Rectal smooth muscle tissue (tissue), 1 donor: ENCODE measurements around the gene PRKCE.
A peak's percentile ranks its signal among the peaks of the same experiment; 100 is the strongest.

Source experiments
- H3K27ac ChIP-seq: one replicate; pipeline ENCODE4 v1.7.0; 2013; ENCODE audit warnings: low read depth, low read length, inconsistent platforms
- H3K27me3 ChIP-seq: one replicate; pipeline ENCODE4 v1.7.0; 2013; ENCODE audit warnings: low read length; ENCODE audit not compliant: control insufficient read depth, insufficient read depth
- H3K36me3 ChIP-seq: one replicate; pipeline ENCODE4 v1.7.0; 2013; ENCODE audit warnings: low read length; ENCODE audit not compliant: control insufficient read depth, insufficient read depth
- H3K4me1 ChIP-seq: one replicate; pipeline ENCODE4 v1.7.0; 2013; ENCODE audit warnings: low read length; ENCODE audit not compliant: control insufficient read depth, insufficient read depth
- H3K4me3 ChIP-seq: one replicate; pipeline ENCODE4 v1.7.0; 2013; ENCODE audit warnings: low read length
- H3K9ac ChIP-seq: one replicate; pipeline ENCODE4 v1.7.0; 2013; ENCODE audit warnings: low read length

The PRKCE gene

GRCh38 chr2:46177461-46178089 is 526.1 kb downstream of the PRKCE start:
- no peaks in the 10 kb centered on the region for H3K27me3 ChIP-seq
- no peak overlapping the region for H3K27ac ChIP-seq
- H3K4me1 ChIP-seq = peaks cover 10% of the 10 kb centered on the region
- H3K9ac ChIP-seq = no peak overlapping the region
- no peak overlapping the region for H3K4me3 ChIP-seq
- no peaks in the 10 kb centered on the region for H3K36me3 ChIP-seq

- Histone ChIP-seq H3K4me1 (peaks cover 10% of the 10 kb centered on the region), H3K4me3 (no peak overlapping the region), H3K27me3 (no peaks in the 10 kb centered on the region), H3K27ac (peak overlapping the region; percentile 47), H3K36me3 (no peaks in the 10 kb centered on the region), H3K9ac (no peak overlapping the region)
Observed at GRCh38 chr2:46179037-46179621, 527.7 kb downstream of the PRKCE start.

- Histone ChIP-seq H3K36me3 (peaks cover 3% of the 10 kb centered on the region), H3K4me1 (peaks cover 10% of the 10 kb centered on the region), H3K27ac (no peak overlapping the region), H3K27me3 (no peaks in the 10 kb centered on the region), H3K4me3 (no peak overlapping the region), H3K9ac (no peak overlapping the region)
Observed at GRCh38 chr2:46180189-46180588, 528.7 kb downstream of the PRKCE start.

GRCh38 chr2:46181306-46181705 is 529.8 kb downstream of the PRKCE start:
- Histone ChIP-seq H3K27me3 (no peaks in the 10 kb centered on the region), H3K27ac (no peak overlapping the region)

GRCh38 chr2:46181789-46182530 is 530.5 kb downstream of the PRKCE start:
- H3K27ac ChIP-seq = no peak overlapping the region
- peaks cover 4% of the 10 kb centered on the region for H3K36me3 ChIP-seq
- no peak overlapping the region for H3K4me3 ChIP-seq
- H3K27me3 ChIP-seq = no peaks in the 10 kb centered on the region
- no peak overlapping the region for H3K9ac ChIP-seq
- H3K4me1 ChIP-seq = peaks cover 14% of the 10 kb centered on the region

More at GRCh38 chr2:46181306-46181705, 529.8 kb downstream of the PRKCE start:
- Histone ChIP-seq H3K4me1 (peaks cover 10% of the 10 kb centered on the region), H3K9ac (no peak overlapping the region), H3K4me3 (no peak overlapping the region), H3K36me3 (peaks cover 4% of the 10 kb centered on the region)

- Histone ChIP-seq H3K9ac (no peak overlapping the region), H3K27ac (no peak overlapping the region), H3K27me3 (no peaks in the 10 kb centered on the region), H3K4me3 (no peak overlapping the region), H3K36me3 (peaks cover 4% of the 10 kb centered on the region), H3K4me1 (peaks cover 25% of the 10 kb centered on the region)
Observed at GRCh38 chr2:46183426-46183825, 532.0 kb downstream of the PRKCE start.

- Histone ChIP-seq H3K27ac (no peak overlapping the region), H3K9ac (no peak overlapping the region)
Observed at GRCh38 chr2:46184794-46185583, 533.5 kb downstream of the PRKCE start.

GRCh38 chr2:46187112-46187618 is 535.7 kb downstream of the PRKCE start:
- Histone ChIP-seq H3K27me3 (no peaks in the 10 kb centered on the region), H3K36me3 (peaks cover 4% of the 10 kb centered on the region), H3K4me3 (peak overlapping the region; percentile 50), H3K9ac (no peak overlapping the region), H3K4me1 (peaks cover 15% of the 10 kb centered on the region), H3K27ac (peak overlapping the region; percentile 91)

More at GRCh38 chr2:46184794-46185583, 533.5 kb downstream of the PRKCE start:
- Histone ChIP-seq H3K36me3 (peaks cover 4% of the 10 kb centered on the region), H3K4me1 (peaks cover 15% of the 10 kb centered on the region), H3K4me3 (no peak overlapping the region), H3K27me3 (no peaks in the 10 kb centered on the region)

- peaks cover 4% of the 10 kb centered on the region for H3K36me3 ChIP-seq
- peaks cover 15% of the 10 kb centered on the region for H3K4me1 ChIP-seq
- H3K27ac ChIP-seq = peak overlapping the region; percentile 91
- no peaks in the 10 kb centered on the region for H3K27me3 ChIP-seq
- no peak overlapping the region for H3K9ac ChIP-seq
- no peak overlapping the region for H3K4me3 ChIP-seq
Observed at GRCh38 chr2:46188041-46188716, 536.7 kb downstream of the PRKCE start.

- Histone ChIP-seq H3K27ac (no peak overlapping the region), H3K4me3 (no peak overlapping the region), H3K36me3 (no peaks in the 10 kb centered on the region), H3K27me3 (no peaks in the 10 kb centered on the region), H3K9ac (no peak overlapping the region), H3K4me1 (peaks cover under 1% of the 10 kb centered on the region)
Observed at GRCh38 chr2:46193356-46193755, 541.9 kb downstream of the PRKCE start.

GRCh38 chr2:46193855-46194254 is 542.4 kb downstream of the PRKCE start:
- no peak overlapping the region for H3K9ac ChIP-seq
- H3K36me3 ChIP-seq = no peaks in the 10 kb centered on the region
- H3K4me3 ChIP-seq = no peak overlapping the region
- H3K27ac ChIP-seq = no peak overlapping the region
- H3K4me1 ChIP-seq = no peaks in the 10 kb centered on the region
- H3K27me3 ChIP-seq = no peaks in the 10 kb centered on the region
